ENCODE data around the gene ZNF576. TPM values are rescaled to one million over a fixed set of nuclear protein-coding genes. Genes with fewer than 3 reads are reported as not detected.
"Not testable (repeated sequence)": the region's sequence is repeated elsewhere in the genome, so short reads cannot be mapped to it uniquely, and the experiment has no call there.

The ZNF576 gene
- total RNA-seq, 1 donor = 9.9 TPM

GRCh38 chr19:43642531-43642930 is 46.1 kb downstream of the ZNF576 start:
- no peak for DNase-seq (ENCODE audit: low read depth)
- no peak overlapping the region for H3K4me3 ChIP-seq (ENCODE audit: low read depth, low read length)
- no peak for TF ChIP-seq CTCF (IDR thresholded peaks at IDR 0.05; ENCODE audit: insufficient read depth, low read depth, low read length)

- DNase-seq (ENCODE audit: low read depth) = peak; percentile 21
- no peak for TF ChIP-seq CTCF (IDR thresholded peaks at IDR 0.05; ENCODE audit: insufficient read depth, low read depth, low read length)
Observed at GRCh38 chr19:43643326-43643725, 46.9 kb downstream of the ZNF576 start.

GRCh38 chr19:43644181-43644580 is 47.8 kb downstream of the ZNF576 start:
- H3K4me3 ChIP-seq (ENCODE audit: low read depth, low read length) = no peak overlapping the region
- DNase-seq (ENCODE audit: low read depth) = peak; percentile 14
- no peak for TF ChIP-seq CTCF (IDR thresholded peaks at IDR 0.05; ENCODE audit: insufficient read depth, low read depth, low read length)

More at GRCh38 chr19:43643326-43643725, 46.9 kb downstream of the ZNF576 start:
- no peak overlapping the region for H3K4me3 ChIP-seq (ENCODE audit: low read depth, low read length)

GRCh38 chr19:43648633-43649032 is 52.2 kb downstream of the ZNF576 start:
- no peak for DNase-seq (ENCODE audit: low read depth)
- TF ChIP-seq CTCF (IDR thresholded peaks at IDR 0.05; ENCODE audit: insufficient read depth, low read depth, low read length) = no peak
- H3K4me3 ChIP-seq (ENCODE audit: low read depth, low read length) = no peak overlapping the region

- no peak for DNase-seq (ENCODE audit: low read depth)
- TF ChIP-seq CTCF (IDR thresholded peaks at IDR 0.05; ENCODE audit: insufficient read depth, low read depth, low read length) = no peak
- no peak overlapping the region for H3K4me3 ChIP-seq (ENCODE audit: low read depth, low read length)
Observed at GRCh38 chr19:43649514-43649913, 53.1 kb downstream of the ZNF576 start.

- not testable (repeated sequence) for DNase-seq (ENCODE audit: low read depth)
Observed at GRCh38 chr19:43650276-43650675, 53.9 kb downstream of the ZNF576 start.

More at GRCh38 chr19:43650276-43650675, 53.9 kb downstream of the ZNF576 start:
- not testable (repeated sequence) for H3K4me3 ChIP-seq (ENCODE audit: low read depth, low read length)

Other genes starting within 250 kb of the ZNF576 start
- 0.32 and 0.86 TPM in 2 replicates for gene CD177, start 242.9 kb upstream of the ZNF576 start, total RNA-seq
- gene TEX101, start 181.7 kb upstream of the ZNF576 start, total RNA-seq = not detected in 2 replicates
- gene LYPD3, start 131.0 kb upstream of the ZNF576 start, total RNA-seq = 0.43 TPM in 1 of 2 replicates, not detected in the other
- 8.7 and 13.4 TPM in 2 replicates for gene PHLDB3, start 91.8 kb upstream of the ZNF576 start, total RNA-seq
- 113 and 121 TPM in 2 replicates for gene ETHE1, start 69.4 kb upstream of the ZNF576 start, total RNA-seq
- under 0.01 and 0.64 TPM in 2 replicates for gene ZNF575, start 63.4 kb upstream of the ZNF576 start, total RNA-seq
- gene XRCC1, start 21.1 kb upstream of the ZNF576 start, total RNA-seq = 22.9 and 28.9 TPM in 2 replicates
- gene PINLYP, start 20.8 kb upstream of the ZNF576 start, total RNA-seq = 3.5 TPM in 2 replicates
- gene IRGQ, start 461 bp upstream of the ZNF576 start, total RNA-seq = 27.7 and 35.4 TPM in 2 replicates
- gene SRRM5, start 15.5 kb downstream of the ZNF576 start, total RNA-seq = under 0.01 TPM in 2 replicates
- 25.0 and 31.9 TPM in 2 replicates for gene ZNF428, start 23.0 kb downstream of the ZNF576 start, total RNA-seq
- 7.7 and 22.0 TPM in 2 replicates for gene CADM4, start 43.3 kb downstream of the ZNF576 start, total RNA-seq
- 56.6 and 76.3 TPM in 2 replicates for gene PLAUR, start 73.6 kb downstream of the ZNF576 start, total RNA-seq
- gene IRGC, start 119.5 kb downstream of the ZNF576 start, total RNA-seq = not detected in 2 replicates
- 13.0 and 14.5 TPM in 2 replicates for gene SMG9, start 158.4 kb downstream of the ZNF576 start, total RNA-seq
- gene KCNN4, start 184.4 kb downstream of the ZNF576 start, total RNA-seq = 0.43 TPM in 1 of 2 replicates, not detected in the other
- gene LYPD5, start 205.9 kb downstream of the ZNF576 start, total RNA-seq = under 0.01 and 0.43 TPM in 2 replicates
- gene ZNF283, start 230.7 kb downstream of the ZNF576 start, total RNA-seq = 10.6 and 29.8 TPM in 2 replicates